NCI-H226 (cell line): ENCODE results near the gene GSTM3.
"Not testable (repeated sequence)": the region's sequence is repeated elsewhere in the genome, so short reads cannot be mapped to it uniquely, and the experiment has no call there.

ENCODE experiments used
- DNase-seq: peaks from one replicate; pipeline ENCODE4 v3.0.0-alpha.2; 2015

The GSTM3 gene

DNA sequence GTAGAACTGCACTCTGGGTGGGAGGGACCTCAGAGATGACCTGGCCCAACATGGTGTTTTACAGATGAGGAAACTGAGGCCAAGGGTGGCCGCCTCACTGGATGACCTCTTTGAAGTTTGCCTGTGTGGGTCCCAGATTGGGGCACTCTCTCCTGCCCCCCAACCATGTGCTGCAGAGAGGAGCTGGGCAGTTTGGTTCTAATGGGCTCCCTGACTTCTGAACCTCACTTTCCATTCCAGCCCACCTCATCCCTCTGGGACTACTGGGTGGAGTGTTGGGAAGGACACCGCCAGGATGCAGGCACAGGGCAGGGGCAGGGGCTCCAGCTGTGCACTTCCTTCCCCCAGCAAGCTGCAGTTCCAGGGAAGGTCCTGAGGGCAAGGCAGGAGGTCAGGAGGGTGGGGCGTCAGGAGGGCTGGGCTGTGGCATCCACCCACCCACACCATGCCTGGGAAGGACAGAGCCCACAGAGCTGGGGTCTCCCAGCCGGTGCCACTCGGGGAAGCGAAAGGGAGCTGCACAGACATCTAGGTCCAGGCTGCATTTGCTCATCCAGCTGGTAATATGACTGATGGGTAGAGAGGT is 33.2 kb upstream of the GSTM3 start:
- DNase-seq, result no peak

DNA sequence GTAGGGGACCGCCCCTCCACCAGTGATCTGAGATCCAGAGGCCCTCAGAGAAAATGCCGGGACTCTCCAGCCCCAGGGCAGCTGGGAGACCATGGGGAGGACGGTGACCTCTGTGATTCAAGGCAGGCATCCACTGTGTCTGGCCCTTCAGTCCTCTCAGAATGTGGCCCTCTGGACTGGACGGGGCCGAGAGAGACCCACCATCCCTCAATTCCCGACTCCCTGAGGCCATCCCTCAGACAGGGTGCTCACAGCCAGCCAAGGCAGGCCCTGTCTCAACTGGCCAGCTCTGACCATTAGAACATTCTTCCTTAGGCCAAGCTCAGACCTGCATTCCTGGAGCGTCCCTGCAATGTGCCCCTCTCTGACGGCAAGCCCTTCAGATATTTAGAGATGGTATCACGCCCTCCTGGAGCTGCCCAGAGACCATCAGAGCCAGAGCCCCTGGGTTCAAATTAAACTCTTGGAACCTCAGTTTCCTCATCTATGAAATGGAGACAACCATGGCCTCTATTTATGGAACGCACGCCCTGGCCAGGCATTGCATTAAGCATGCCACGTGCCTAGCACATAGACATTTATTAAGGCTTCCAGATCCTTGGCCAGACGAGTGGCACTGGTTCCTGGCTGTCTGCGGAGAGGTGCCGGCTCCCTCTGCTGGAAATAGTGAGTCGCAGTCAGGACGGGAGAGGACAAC is 32.5 kb upstream of the GSTM3 start:
- DNase-seq, result peak; percentile 75

DNA sequence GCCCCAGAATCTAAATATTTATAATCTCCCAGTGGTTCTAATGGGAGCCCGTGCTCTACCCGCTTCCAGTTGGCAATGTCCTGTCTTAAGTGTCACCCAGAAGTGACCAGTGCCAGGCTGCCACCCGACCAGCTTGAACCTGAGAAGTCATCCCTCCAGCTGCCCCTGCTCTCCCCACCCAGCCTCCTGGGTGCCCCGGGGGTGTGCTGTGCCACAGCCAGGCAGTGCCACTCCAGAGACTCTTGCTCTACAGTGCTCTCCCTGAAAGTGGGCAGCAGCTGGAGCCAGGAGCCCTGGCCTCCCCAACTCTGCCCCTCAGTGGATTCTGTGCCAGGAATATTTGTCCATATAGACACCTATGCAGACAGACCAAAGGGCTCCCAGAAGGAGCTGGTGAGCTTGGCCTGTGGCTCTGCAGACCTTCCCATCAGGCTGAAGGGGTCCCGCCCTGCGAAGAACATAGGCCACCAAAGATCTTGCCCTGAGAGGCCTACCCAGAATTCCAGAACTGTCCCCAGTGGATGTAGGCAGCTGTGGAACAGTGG is 31.9 kb upstream of the GSTM3 start:
- DNase-seq, result no peak

DNA sequence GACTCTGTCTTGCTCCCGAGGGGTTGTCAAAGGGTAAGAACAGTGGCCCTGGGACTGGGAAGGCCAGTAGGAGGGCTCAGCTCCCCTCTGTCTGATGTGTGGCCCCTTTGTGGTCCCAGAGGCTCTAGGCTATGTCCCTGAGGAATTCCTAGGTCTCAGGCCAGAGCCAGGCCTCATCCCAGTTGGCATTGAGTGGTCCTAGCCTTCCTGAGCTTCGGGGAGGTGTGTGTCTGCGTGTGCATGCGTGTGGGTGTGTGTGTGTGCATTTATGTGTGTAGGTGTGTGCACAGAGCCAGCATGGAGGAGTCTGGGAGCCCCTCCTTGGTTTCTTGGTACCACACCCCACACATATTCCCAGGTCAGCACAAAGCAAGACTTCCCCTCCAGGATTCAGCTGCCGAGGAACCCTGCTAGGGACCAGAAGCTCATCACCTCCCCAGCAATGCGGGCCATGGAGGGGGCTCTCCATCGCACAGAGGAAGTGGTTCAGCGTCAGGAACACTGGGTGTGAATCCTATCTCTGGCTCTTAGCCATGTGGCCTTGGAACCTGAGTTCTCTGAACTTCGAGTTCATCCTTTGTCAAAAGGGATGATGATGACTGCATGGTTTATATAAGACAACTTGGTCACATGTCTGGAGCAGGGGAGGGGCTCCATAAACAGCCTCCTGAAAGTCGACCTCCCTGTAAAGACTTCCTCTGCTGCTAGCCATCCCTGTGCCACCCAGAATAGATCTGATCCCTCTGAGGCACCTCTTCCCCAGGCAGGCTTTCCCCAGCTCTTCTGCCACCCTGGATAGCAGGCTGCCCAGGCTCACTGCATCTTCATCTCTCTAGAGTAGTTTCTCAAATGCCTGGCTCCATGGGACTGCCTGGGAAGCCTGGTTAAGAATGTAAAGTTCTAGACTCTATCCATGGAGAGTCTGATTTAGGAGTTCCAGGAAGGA is 31.1 kb upstream of the GSTM3 start:
- no peak for DNase-seq

DNA sequence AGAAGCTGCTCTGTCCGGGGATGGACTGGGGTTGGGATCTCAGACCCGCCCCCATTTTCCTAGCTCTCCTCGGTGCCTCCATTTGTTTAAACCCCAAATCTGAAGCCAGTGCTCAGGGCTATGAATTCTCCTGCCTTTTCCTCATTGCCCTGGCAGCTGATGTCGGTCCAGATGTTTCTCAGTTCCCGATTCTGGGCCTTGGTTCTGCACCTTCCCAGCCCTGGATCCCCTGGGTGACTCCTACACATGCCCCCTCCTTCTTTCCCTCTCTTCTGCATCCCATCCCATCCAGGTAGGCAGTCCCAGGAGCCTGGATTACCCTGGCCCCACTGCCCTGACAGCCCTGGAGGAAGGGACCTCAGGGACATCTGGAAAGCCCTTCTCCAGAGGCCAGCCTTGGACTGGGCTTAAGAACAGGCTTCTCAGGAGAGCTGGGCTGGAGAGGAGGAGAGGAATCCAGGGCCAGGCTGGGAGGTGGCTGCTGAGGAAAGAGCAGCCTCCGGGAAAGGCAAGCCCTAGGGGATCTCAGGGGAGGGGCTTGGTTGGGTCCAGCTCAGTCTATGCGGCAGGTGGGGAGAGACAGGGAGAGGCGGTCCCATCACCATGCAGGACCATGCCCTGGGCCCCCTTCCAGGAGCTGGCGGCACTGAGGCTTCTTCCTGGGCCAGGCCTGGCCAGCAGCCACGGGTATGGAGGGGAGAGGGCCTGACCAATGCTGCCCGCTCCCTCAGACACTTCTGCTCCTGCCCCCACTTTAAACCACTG is 29.7 kb upstream of the GSTM3 start:
- DNase-seq, result no peak

GRCh38 chr1:109769330-109770078 is 28.7 kb upstream of the GSTM3 start:
- peak; percentile 73 for DNase-seq

DNA sequence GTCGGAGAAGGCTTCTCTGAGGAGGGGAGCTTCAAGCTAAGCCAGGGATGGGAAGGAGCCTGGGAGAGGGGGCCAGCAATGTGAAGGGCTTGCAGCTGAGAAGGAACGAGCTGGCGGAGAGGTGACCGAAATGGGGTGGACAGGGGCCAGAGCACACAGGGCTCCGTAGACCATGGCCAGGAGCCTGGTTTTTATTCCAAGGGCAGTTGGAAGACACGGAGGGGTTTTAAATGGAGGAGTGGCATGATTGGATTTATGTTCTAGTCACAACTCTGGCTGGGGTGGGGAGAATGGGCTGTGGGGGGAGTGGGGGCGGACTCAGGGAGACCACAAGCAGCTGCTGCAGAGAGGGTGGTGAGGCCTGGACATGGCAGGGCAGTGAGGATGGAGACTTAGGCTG is 28.0 kb upstream of the GSTM3 start:
- no peak for DNase-seq

- DNase-seq, result no peak
Measured at GRCh38 chr1:109768335-109768650, 27.5 kb upstream of the GSTM3 start.

GRCh38 chr1:109767637-109768334 is 26.9 kb upstream of the GSTM3 start:
- DNase-seq, result no peak

DNA sequence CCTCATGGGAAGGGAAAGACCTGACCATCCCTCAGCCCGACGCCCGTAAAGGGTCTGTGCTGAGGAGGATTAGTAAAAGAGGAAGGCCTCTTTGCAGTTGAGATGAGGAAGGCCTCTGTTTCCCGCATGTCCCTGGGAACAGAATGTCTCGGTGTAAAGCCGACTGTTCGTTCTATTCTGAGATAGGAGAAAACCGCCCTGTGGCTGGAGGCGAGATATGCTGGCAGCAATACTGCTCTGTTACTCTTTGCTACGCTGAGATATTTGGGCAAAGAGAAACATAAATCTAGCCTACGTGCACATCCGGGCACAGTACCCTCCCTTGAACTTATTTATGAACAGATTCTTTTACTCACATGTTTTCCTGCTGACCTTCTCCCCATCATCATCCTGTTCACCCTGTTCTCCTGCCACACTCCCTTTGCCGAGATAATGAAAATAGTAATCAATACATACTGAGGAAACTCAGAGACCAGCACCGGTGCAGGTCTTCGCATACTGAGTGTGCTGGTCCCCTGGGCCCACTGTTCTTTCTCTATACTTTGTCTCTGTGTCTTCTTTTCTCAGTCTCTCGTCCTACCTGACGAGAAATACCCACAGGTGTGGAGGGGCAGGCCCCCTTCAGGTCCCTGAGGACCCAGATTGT is 26.3 kb upstream of the GSTM3 start:
- DNase-seq, result not testable (repeated sequence)

DNA sequence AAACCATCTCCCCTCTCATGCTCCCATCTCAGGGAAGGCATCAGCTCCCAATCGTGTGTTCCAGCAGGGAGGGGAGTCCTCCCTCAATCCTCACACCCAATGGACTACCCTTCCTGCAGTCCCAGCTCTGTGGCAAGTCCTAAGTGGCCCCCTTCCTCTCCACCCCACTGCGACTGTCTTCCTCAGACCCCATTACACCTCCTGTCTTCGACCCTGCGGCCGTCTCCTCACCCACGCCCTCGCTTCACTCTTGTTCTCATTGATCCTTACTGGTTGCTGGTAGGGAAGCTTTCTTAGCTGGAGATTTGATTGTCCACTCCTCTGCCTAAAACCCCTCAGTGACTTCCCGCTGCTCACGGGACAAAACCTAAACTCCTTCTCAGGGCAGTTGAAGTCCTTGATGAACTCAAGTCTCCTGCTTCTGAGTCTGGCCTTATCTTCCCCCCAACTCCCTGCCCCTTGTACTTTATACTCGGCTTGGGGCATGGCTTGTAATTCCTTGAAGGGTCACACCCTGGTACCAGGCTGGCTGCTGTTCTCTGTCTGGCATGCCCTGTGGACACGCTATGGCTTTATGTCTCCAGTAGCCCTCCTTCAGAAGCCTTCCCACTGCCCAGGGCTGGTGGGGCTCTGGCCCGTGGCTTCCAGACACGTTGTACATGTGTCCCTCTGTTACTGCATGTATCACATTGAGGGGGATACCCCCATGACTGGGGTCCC is 25.2 kb upstream of the GSTM3 start:
- DNase-seq, result no peak

GRCh38 chr1:109765483-109765815 is 24.6 kb upstream of the GSTM3 start:
- DNase-seq, result no peak

- DNase-seq, result no peak
Measured at GRCh38 chr1:109764561-109765482, 24.0 kb upstream of the GSTM3 start.

DNA sequence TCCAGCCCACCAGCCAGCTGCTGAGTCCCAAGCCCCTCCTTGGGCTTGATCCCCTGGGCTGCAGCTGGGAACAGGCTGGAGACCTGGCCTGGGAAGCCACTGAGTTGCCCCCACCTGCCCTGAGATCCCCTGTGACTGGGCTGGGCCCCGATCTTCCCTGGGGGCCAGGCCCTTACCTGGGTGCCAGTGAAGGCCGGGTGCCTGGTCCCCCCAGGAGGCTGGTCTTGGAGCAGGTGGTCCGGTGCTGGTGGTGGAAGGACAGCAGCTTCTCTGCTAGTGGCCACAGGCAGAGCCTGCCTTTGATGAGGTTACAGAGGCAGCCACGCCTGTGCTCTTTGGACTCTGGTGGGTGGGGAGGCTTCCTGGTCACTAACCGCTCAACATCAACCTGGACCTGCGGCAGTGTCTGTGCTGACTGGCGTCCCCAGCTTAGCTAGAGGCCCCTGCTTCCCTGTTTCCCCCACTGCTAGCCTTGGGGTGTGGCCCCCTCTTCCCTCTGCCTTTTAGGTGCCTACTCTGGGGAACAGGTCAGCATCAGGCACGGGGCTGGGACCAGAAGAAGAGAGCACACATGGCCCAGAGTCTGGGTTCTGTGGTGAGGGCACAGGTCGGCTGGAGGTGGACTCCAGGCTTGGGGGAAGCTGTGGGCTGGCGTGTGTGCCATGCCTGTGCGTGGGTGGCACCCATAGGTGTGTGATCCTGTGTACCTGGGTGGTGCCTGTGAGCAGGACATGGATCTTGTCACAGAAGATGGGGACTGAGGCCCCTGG is 23.0 kb upstream of the GSTM3 start, which contains the start of gene EPS8L3:
TSS of gene EPS8L3 (minus strand) at position 278 of the 770 bp plus-strand sequence. CDS start 2,174 bp downstream, outside the sequence.
- no peak for DNase-seq

- peak; percentile 45 for DNase-seq
Measured at GRCh38 chr1:109762821-109763645, 22.2 kb upstream of the GSTM3 start.

GRCh38 chr1:109762039-109762585 is 21.3 kb upstream of the GSTM3 start:
- DNase-seq, result no peak
